Measurements from ENCODE around the gene C16orf96. TPM values are rescaled to one million over a fixed set of nuclear protein-coding genes. Genes with fewer than 3 reads are reported as not detected.

The C16orf96 gene
- total and polyA plus RNA-seq, 2 donors (not counting 1 experiment from before 2014, with no cell fraction given): 0.31 to 0.79 TPM

DNA sequence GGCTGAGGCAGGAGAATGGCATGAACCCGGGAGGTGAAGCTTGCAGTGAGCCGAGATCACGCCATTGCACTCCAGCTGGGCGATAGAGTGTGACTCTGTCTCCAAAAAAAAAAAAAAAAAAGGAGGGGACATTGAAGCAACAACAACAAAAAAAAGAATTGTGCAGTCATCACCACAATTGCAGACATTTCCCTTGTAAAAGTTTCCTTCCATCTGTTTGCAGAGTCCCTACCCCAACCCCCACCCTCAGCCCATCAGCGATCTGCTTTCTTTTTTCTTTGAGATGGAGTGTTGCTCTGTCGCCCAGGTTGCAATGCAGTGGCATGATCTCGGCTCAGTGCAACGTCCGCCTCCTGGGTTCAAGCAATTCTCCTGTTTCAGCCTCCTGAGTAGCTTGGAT lies 72.1 kb downstream of the C16orf96 start:
- no peak overlapping the region for H3K27ac ChIP-seq (ENCODE audit: low read length in 2 of 2)
- CTCF ChIA-PET: interaction anchor here (0.8 kb wide), 2 partner anchors 19 to 80 kb away, joined by 3 to 4 read pairs; no protein-coding TSS in a partner anchor
- no peak overlapping the region for H3K4me3 ChIP-seq (ENCODE audit: control extremely low read depth in 1 of 5, extremely low read depth in 1 of 5, insufficient read depth in 1 of 5, low read depth in 2 of 5, low read length in 4 of 5)
- H3K36me3 ChIP-seq (replicated peaks in 1 of 2; ENCODE audit: control extremely low read depth in 1 of 2, control insufficient read depth in 1 of 2, extremely low read depth in 1 of 2, insufficient read depth in 2 of 2, low read length in 1 of 2): no peaks in the 10 kb centered on the region
- peaks cover 37% of the 10 kb centered on the region for H3K4me1 Mint-ChIP-seq
- no peak overlapping the region for H3K4me3 Mint-ChIP-seq
- H3K9me3 ChIP-seq (ENCODE audit: control extremely low read depth in 1 of 3, control insufficient read depth in 2 of 3, insufficient read depth in 1 of 3, low read length in 2 of 3): peaks cover 0 to 3% (median 0%) of the 10 kb centered on the region in 3 donors
- peaks cover 4% of the 10 kb centered on the region for H3K9me3 Mint-ChIP-seq (ENCODE audit: insufficient read depth)
- POLR2A ChIA-PET: no interaction called here
- peaks cover 46% of the 10 kb centered on the region for H4K20me1 ChIP-seq (ENCODE audit: control insufficient read depth, insufficient read depth, low read length, poor library complexity, severe bottlenecking)
- H3K27ac Mint-ChIP-seq: no peak overlapping the region
- no peak overlapping the region for H3K9ac ChIP-seq (ENCODE audit: low read length)
- TF ChIP-seq, protein P1, sequence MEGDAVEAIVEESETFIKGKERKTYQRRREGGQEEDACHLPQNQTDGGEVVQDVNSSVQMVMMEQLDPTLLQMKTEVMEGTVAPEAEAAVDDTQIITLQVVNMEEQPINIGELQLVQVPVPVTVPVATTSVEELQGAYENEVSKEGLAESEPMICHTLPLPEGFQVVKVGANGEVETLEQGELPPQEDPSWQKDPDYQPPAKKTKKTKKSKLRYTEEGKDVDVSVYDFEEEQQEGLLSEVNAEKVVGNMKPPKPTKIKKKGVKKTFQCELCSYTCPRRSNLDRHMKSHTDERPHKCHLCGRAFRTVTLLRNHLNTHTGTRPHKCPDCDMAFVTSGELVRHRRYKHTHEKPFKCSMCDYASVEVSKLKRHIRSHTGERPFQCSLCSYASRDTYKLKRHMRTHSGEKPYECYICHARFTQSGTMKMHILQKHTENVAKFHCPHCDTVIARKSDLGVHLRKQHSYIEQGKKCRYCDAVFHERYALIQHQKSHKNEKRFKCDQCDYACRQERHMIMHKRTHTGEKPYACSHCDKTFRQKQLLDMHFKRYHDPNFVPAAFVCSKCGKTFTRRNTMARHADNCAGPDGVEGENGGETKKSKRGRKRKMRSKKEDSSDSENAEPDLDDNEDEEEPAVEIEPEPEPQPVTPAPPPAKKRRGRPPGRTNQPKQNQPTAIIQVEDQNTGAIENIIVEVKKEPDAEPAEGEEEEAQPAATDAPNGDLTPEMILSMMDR (IDR thresholded peaks at IDR 0.05): no peak
- no peak for TF ChIP-seq EZH2 (IDR thresholded peaks at IDR 0.05; ENCODE audit: borderline replicate concordance, insufficient read depth, low read depth, low read length, poor library complexity, severe bottlenecking)
- H3K4me2 ChIP-seq (replicated peaks; ENCODE audit: low read depth, low read length, poor library complexity, severe bottlenecking): no peak overlapping the region
- no peaks in the 10 kb centered on the region for H3K27me3 ChIP-seq (replicated peaks in 1 of 4; ENCODE audit: control extremely low read depth in 1 of 4, control insufficient read depth in 3 of 4, insufficient read depth in 4 of 4, low read length in 3 of 4)
- H3K79me2 ChIP-seq (ENCODE audit: control insufficient read depth, insufficient read depth, low read length): peaks cover 94% of the 10 kb centered on the region
- no peak for DNase-seq
- no peak overlapping the region for H2AFZ ChIP-seq (ENCODE audit: insufficient read depth, low read depth, low read length, poor library complexity, severe bottlenecking)
- intact Hi-C loops (cut with micrococcal nuclease): loop anchor here (10.0 kb wide), 1 partner anchor 353 kb away; the partner anchor contains the start of gene TFAP4
- WGBS (ENCODE audit: insufficient coverage): 83% methylated on average over 9 of the region's 9 CpGs
- ATAC-seq (ENCODE audit: low read depth): no peak
- peaks cover 18 to 27% of the 10 kb centered on the region in 2 donors for H3K4me1 ChIP-seq (ENCODE audit: control insufficient read depth in 2 of 2, insufficient read depth in 2 of 2, low read length in 2 of 2)
- H3K27me3 Mint-ChIP-seq: no peaks in the 10 kb centered on the region

DNA sequence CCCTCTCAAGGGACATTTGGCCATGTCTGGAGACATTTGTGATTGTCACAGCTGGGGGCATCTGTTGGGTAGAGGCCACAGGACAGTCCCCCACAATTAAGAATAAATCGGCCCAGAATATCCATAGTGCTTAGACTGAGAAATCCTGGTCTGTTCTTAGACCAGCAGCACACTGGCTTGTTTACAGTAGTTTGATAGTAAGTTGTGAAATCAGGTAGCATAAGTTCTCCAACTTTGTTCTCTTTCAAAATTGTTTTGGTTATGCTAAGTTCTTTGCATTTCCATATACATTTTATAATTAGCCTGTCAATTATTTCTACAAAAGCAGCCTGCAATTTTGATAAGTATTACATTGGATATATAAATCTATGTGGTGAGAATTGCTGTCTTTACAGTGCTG lies 75.3 kb downstream of the C16orf96 start:
- H3K36me3 ChIP-seq (replicated peaks in 1 of 2; ENCODE audit: control extremely low read depth in 1 of 2, control insufficient read depth in 1 of 2, extremely low read depth in 1 of 2, insufficient read depth in 2 of 2, low read length in 1 of 2): peaks cover 0 to 13% of the 10 kb centered on the region in 2 experiments
- H4K20me1 ChIP-seq (ENCODE audit: control insufficient read depth, insufficient read depth, low read length, poor library complexity, severe bottlenecking): peaks cover 55% of the 10 kb centered on the region
- no peak overlapping the region for H3K4me2 ChIP-seq (replicated peaks; ENCODE audit: low read depth, low read length, poor library complexity, severe bottlenecking)
- DNase-seq (no peak), ATAC-seq (ENCODE audit: low read depth) (no peak)
- no peak overlapping the region for H3K27ac ChIP-seq (ENCODE audit: low read length in 2 of 2)
- H3K9ac ChIP-seq (ENCODE audit: low read length): no peak overlapping the region
- no peak overlapping the region for H2AFZ ChIP-seq (ENCODE audit: insufficient read depth, low read depth, low read length, poor library complexity, severe bottlenecking)
- peaks cover 0 to 3% (median 0%) of the 10 kb centered on the region in 3 donors for H3K9me3 ChIP-seq (ENCODE audit: control extremely low read depth in 1 of 3, control insufficient read depth in 2 of 3, insufficient read depth in 1 of 3, low read length in 2 of 3)
- no peaks in the 10 kb centered on the region for H3K27me3 Mint-ChIP-seq
- H3K27ac Mint-ChIP-seq: no peak overlapping the region
- TF ChIP-seq EZH2 (IDR thresholded peaks at IDR 0.05; ENCODE audit: borderline replicate concordance, insufficient read depth, low read depth, low read length, poor library complexity, severe bottlenecking): no peak
- TF ChIP-seq, protein P1 (IDR thresholded peaks at IDR 0.05): no peak
- WGBS (ENCODE audit: insufficient coverage): no CpG with 5 or more reads among the region's 1 CpG
- no peaks in the 10 kb centered on the region for H3K27me3 ChIP-seq (replicated peaks in 1 of 4; ENCODE audit: control extremely low read depth in 1 of 4, control insufficient read depth in 3 of 4, insufficient read depth in 4 of 4, low read length in 3 of 4)
- no peak overlapping the region for H3K4me3 ChIP-seq (ENCODE audit: control extremely low read depth in 1 of 5, extremely low read depth in 1 of 5, insufficient read depth in 1 of 5, low read depth in 2 of 5, low read length in 4 of 5)
- no peak overlapping the region for H3K4me3 Mint-ChIP-seq
- peaks cover 95% of the 10 kb centered on the region for H3K79me2 ChIP-seq (ENCODE audit: control insufficient read depth, insufficient read depth, low read length)
- peaks cover 19% of the 10 kb centered on the region for H3K4me1 Mint-ChIP-seq
- intact Hi-C loops (cut with micrococcal nuclease): no loop called here
- ChIA-PET POLR2A (no interaction called here), CTCF (no interaction called here)
- peaks cover 5 to 7% of the 10 kb centered on the region in 2 donors for H3K4me1 ChIP-seq (ENCODE audit: control insufficient read depth in 2 of 2, insufficient read depth in 2 of 2, low read length in 2 of 2)
- peaks cover 4% of the 10 kb centered on the region for H3K9me3 Mint-ChIP-seq (ENCODE audit: insufficient read depth)
